GM23338 (cell line): ENCODE results near the gene CD24. TPM values are rescaled to one million over a fixed set of nuclear protein-coding genes. Genes with fewer than 3 reads are reported as not detected.

Experiments used
- ATAC-seq: fragments of 200-7000 bp; cut with Tn5 transposase; 3 replicates; pipeline ENCODE4 v1.9.1; 2020
- DNase-seq: peaks from one replicate; pipeline ENCODE4 v3.0.0-alpha.2; 2015; ENCODE audit warnings: low spot score
- H2AFZ ChIP-seq: fragments of 200-600 bp; sonication (generic); 2 replicates; pipeline ENCODE4 v1.8.0; 2016; ENCODE audit warnings: antibody characterized with exemption, mild to moderate bottlenecking, moderate library complexity
- H3F3A ChIP-seq: fragments of 200-600 bp; sonication (generic); replicated peaks from 2 replicates; pipeline ENCODE4 v1.8.0; 2017; ENCODE audit warnings: antibody characterized with exemption, mixed run types, low read depth
- H3K27ac ChIP-seq: fragments of 200-600 bp; sonication (generic); 2 replicates; pipeline ENCODE4 v1.6.1; 2016; ENCODE audit warnings: low read depth
- H3K27me3 ChIP-seq: fragments of 200-600 bp; sonication (generic); 2 replicates; pipeline ENCODE4 v1.8.0; 2016; ENCODE audit warnings: mild to moderate bottlenecking, mixed run types, moderate library complexity; ENCODE audit not compliant: insufficient read depth
- H3K36me3 ChIP-seq: fragments of 200-600 bp; sonication (generic); 2 replicates; pipeline ENCODE4 v1.8.0; 2016; ENCODE audit warnings: mild to moderate bottlenecking; ENCODE audit not compliant: insufficient read depth
- H3K4me1 ChIP-seq: fragments of 200-600 bp; sonication (generic); 2 replicates; pipeline ENCODE4 v1.8.0; 2016; ENCODE audit warnings: mild to moderate bottlenecking, moderate library complexity; ENCODE audit not compliant: insufficient read depth
- H3K4me2 ChIP-seq: fragments of 200-600 bp; sonication (generic); 2 replicates; pipeline ENCODE4 v1.7.1; 2017; ENCODE audit warnings: mixed run types
- H3K4me3 ChIP-seq: fragments of 200-600 bp; sonication (generic); 2 replicates; pipeline ENCODE4 v1.6.1; 2016; ENCODE audit warnings: mixed run types
- H3K79me2 ChIP-seq: fragments of 200-600 bp; sonication (generic); replicated peaks from 2 replicates; pipeline ENCODE4 v1.8.0; 2017; ENCODE audit warnings: mild to moderate bottlenecking; ENCODE audit not compliant: insufficient read depth
- H3K9me2 ChIP-seq: fragments of 200-600 bp; sonication (generic); 2 replicates; pipeline ENCODE4 v1.8.0; 2017; ENCODE audit not compliant: insufficient read depth
- H4K20me1 ChIP-seq: fragments of 200-600 bp; sonication (generic); replicated peaks from 2 replicates; pipeline ENCODE4 v1.8.0; 2017; ENCODE audit warnings: mild to moderate bottlenecking; ENCODE audit not compliant: insufficient read depth
- H3K27ac Mint-ChIP-seq: 2 replicates; pipeline ENCODE4 v1.8.0; 2020; ENCODE audit warnings: inconsistent platforms, mild to moderate bottlenecking, moderate library complexity, mixed read lengths
- H3K27me3 Mint-ChIP-seq: 3 replicates; pipeline ENCODE4 v1.8.0; 2022; ENCODE audit warnings: low read depth, mild to moderate bottlenecking, moderate library complexity, mixed read lengths, inconsistent platforms; ENCODE audit not compliant: insufficient read depth, poor library complexity
- H3K36me3 Mint-ChIP-seq: 3 replicates; pipeline ENCODE4 v1.8.0; 2021; ENCODE audit warnings: low read depth, mild to moderate bottlenecking, inconsistent platforms, moderate library complexity, mixed read lengths
- H3K4me1 Mint-ChIP-seq: 3 replicates; pipeline ENCODE4 v1.8.0; 2020; ENCODE audit warnings: mild to moderate bottlenecking, inconsistent platforms, mixed read lengths
- H3K4me3 Mint-ChIP-seq: 3 replicates; pipeline ENCODE4 v1.8.0; 2021; ENCODE audit warnings: moderate library complexity, mild to moderate bottlenecking, inconsistent platforms, mixed read lengths
- H3K9me3 Mint-ChIP-seq: 3 replicates; pipeline ENCODE4 v1.8.0; 2020; ENCODE audit warnings: moderate library complexity, mild to moderate bottlenecking, inconsistent platforms, mixed read lengths
- CREB1 ChIP-seq: fragments of 250-450 bp; sonication (Bioruptor Pico); IDR thresholded peaks from 2 replicates; pipeline ENCODE4 v1.5.0; 2020; ENCODE audit warnings: low read depth, mild to moderate bottlenecking, moderate library complexity
- CTCF ChIP-seq, 2 experiments: fragments of 200-600 bp in 1 of 2; sonication (generic) in 1 of 2; conservative IDR thresholded peaks; 2 replicates each; pipeline versions ENCODE4 v1.5.1 to v1.6.1; 2016 to 2017; ENCODE audit warnings: antibody characterized with exemption in 2 of 2, low read depth in 2 of 2, mild to moderate bottlenecking in 2 of 2, moderate library complexity in 1 of 2
- NANOG ChIP-seq: IDR thresholded peaks from 2 replicates; pipeline ENCODE4 v1.6.1; 2016; ENCODE audit warnings: antibody characterized with exemption, borderline replicate concordance
- POLR2AphosphoS5 ChIP-seq: IDR thresholded peaks from 2 replicates; pipeline ENCODE4 v1.6.1; 2016; ENCODE audit warnings: antibody characterized with exemption, low read depth
- ZNF114 ChIP-seq: fragments of 250-450 bp; sonication (Bioruptor Pico); IDR thresholded peaks from 2 replicates; pipeline ENCODE4 v1.5.0; 2020; ENCODE audit warnings: mild to moderate bottlenecking, moderate library complexity
- ZNF331 ChIP-seq: fragments of 250-450 bp; sonication (Bioruptor Pico); IDR thresholded peaks from 2 replicates; pipeline ENCODE4 v1.5.0; 2020; ENCODE audit warnings: low read depth, mild to moderate bottlenecking, moderate library complexity
- ZNF462 ChIP-seq: fragments of 250-450 bp; sonication (Bioruptor Pico); IDR thresholded peaks from 2 replicates; pipeline ENCODE4 v1.5.0; 2020; ENCODE audit warnings: mild to moderate bottlenecking, moderate library complexity
- polyA plus RNA-seq: library from polyadenylated mRNA; unstranded; fragments of >200 nt; fragmentation: Nextera tagmentation; extraction: Ambion mirVana; gene quantifications from 2 replicates; pipeline ENCODE4 v1.2.1, GENCODE V29; 2016
- total RNA-seq: library from RNA; depleted of rRNA; stranded (reverse); fragments of >200 nt; shearing (Covaris generic); gene quantifications from 2 replicates; pipeline ENCODE4 v1.2.3, GENCODE V29; 2014

The CD24 gene
- total and polyA plus RNA-seq, 2 experiments from 2014 or later: 1,373 to 2,907 TPM

- TF ChIP-seq ZNF462 (no peak), CTCF (conservative IDR thresholded peaks at IDR 0.05; ENCODE audit: low read depth in 2 of 2) (no peak), POLR2AphosphoS5 (no peak), NANOG (no peak), ZNF114 (CRISPR knock-in tag) (no peak)
These were observed 1.7 kb upstream of the CD24 start (continued) for GRCh38 chr6:106976270-106976669.

- Histone ChIP-seq H3K27ac (peak overlapping the region; percentile 96), H3F3A (peaks cover 31% of the 10 kb centered on the region), H3K27me3 (no peaks in the 10 kb centered on the region), H4K20me1 (peaks cover 22% of the 10 kb centered on the region), H3K4me3 (peak overlapping the region; percentile 63), H3K4me2 (peak overlapping the region; percentile 77), H3K36me3 (peaks cover 23% of the 10 kb centered on the region), H3K9me2 (no peaks in the 10 kb centered on the region), H3K79me2 (peaks cover 62% of the 10 kb centered on the region), H2AFZ (no peak overlapping the region), H3K4me1 (peaks cover 25% of the 10 kb centered on the region)
- peaks cover 43% of the 10 kb centered on the region for H3K27me3 Mint-ChIP-seq
- peaks cover 18% of the 10 kb centered on the region; the same call in 2 of the 3 replicates for H3K9me3 Mint-ChIP-seq
- H3K27ac Mint-ChIP-seq: peak overlapping the region; percentile 97
- peaks cover 39% of the 10 kb centered on the region for H3K36me3 Mint-ChIP-seq
- peaks cover 30% of the 10 kb centered on the region for H3K4me1 Mint-ChIP-seq
- DNase-seq: peak; percentile 62
- peak overlapping the region; percentile 85 for H3K4me3 Mint-ChIP-seq
- peak; percentile 15; the same call in 1 of the 3 replicates for ATAC-seq
- TF ChIP-seq NANOG: no peak
- TF ChIP-seq ZNF114 (CRISPR knock-in tag): no peak
- TF ChIP-seq CREB1: no peak
- TF ChIP-seq POLR2AphosphoS5: no peak; the same call in 1 of the 2 replicates
- TF ChIP-seq ZNF462: no peak
- no peak for TF ChIP-seq ZNF331 (CRISPR knock-in tag)
These were observed 1.2 kb upstream of the CD24 start for GRCh38 chr6:106975738-106976064.
